ENCODE measurements around the gene COBL. TPM values are rescaled to one million over a fixed set of nuclear protein-coding genes. Genes with fewer than 3 reads are reported as not detected.

The COBL gene
- total RNA-seq, 1 experiment from 2014 or later: 52.3 TPM

DNA sequence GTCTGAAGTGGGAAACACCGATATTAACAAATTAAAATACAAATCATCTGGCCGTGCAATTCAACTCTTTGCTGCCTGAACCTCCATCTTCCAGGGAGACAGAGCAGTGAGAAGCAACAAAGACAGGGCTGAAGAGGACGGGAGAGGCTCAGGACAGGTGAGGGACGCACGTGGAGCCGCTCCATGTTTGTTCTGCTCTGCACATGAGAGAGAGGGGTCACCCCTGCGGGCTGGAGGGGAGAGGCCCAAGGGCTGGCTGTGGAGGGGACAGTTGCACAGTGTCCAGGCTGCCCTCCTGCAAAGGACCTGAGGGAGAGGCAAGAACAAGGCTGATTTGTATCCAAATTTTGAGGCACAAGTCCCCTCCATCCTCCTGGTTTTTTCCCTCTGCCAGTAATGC, 41.7 kb downstream of the COBL start:
- Histone ChIP-seq H3K79me2 (ENCODE audit: insufficient read depth, low read length) (peaks cover 9% of the 10 kb centered on the region; the same call in 1 of the 2 replicates), H2BK12ac (ENCODE audit: insufficient read length, low read depth, low read length) (no peak overlapping the region), H3K18ac (ENCODE audit: insufficient read length, low read depth, low read length) (no peak overlapping the region), H3K27me3 (ENCODE audit: insufficient read depth, low read length) (no peaks in the 10 kb centered on the region), H2BK5ac (ENCODE audit: insufficient read length, low read length) (no peak overlapping the region), H3K9me3 (ENCODE audit: control insufficient read depth, low read depth, low read length) (no peaks in the 10 kb centered on the region), H3K14ac (ENCODE audit: insufficient read depth, low read length) (no peak overlapping the region), H3K23ac (ENCODE audit: insufficient read length, low read depth, low read length) (no peak overlapping the region), H4K8ac (replicated peaks; ENCODE audit: insufficient read length, low read depth, low read length) (no peak overlapping the region), H2BK15ac (ENCODE audit: low read depth, low read length) (no peak overlapping the region), H2AK5ac (ENCODE audit: insufficient read length, low read length) (no peak overlapping the region), H4K20me1 (ENCODE audit: control insufficient read depth, insufficient read depth, insufficient read length) (no peaks in the 10 kb centered on the region), H3K56ac (ENCODE audit: insufficient read length, low read depth, low read length) (no peak overlapping the region), H3K4ac (ENCODE audit: low read depth, low read length) (no peak overlapping the region), H3T11ph (ENCODE audit: low read length) (no peak overlapping the region), H2AFZ (ENCODE audit: low read length) (no peak overlapping the region), H3K79me1 (ENCODE audit: insufficient read depth, low read depth, low read length, poor library complexity, severe bottlenecking) (peaks cover 3% of the 10 kb centered on the region), H3K4me1 (ENCODE audit: insufficient read depth, low read length) (peaks cover 5% of the 10 kb centered on the region; the same call in 1 of the 2 replicates), H2BK120ac (ENCODE audit: low read depth, low read length, poor library complexity, severe bottlenecking) (no peak overlapping the region), H3K27ac (ENCODE audit: insufficient read length, low read depth, low read length) (no peak overlapping the region), H3K4me2 (ENCODE audit: insufficient read depth, insufficient read length, low read length) (no peak overlapping the region), H4K5ac (ENCODE audit: insufficient read length, low read depth, low read length) (no peak overlapping the region), H3K23me2 (ENCODE audit: insufficient read length, low read depth, low read length, poor library complexity, severe bottlenecking) (no peaks in the 10 kb centered on the region), H3K9ac (ENCODE audit: extremely low read depth, insufficient read length, low read length) (no peak overlapping the region), H2BK20ac (ENCODE audit: low read depth, low read length, poor library complexity, severe bottlenecking) (no peak overlapping the region), H4K91ac (ENCODE audit: insufficient read length, low read depth, low read length) (no peak overlapping the region)
- Mint-ChIP-seq H3K4me3 (no peak overlapping the region), H3K4me1 (peaks cover 55 to 57% of the 10 kb centered on the region in 2 experiments), H3K36me3 (ENCODE audit: insufficient read depth in 1 of 3, low read depth in 3 of 3) (peaks cover 0 to 2% (median 0%) of the 10 kb centered on the region in 3 experiments; a peak in 1 of 7 replicates), H3K9me3 (no peaks in the 10 kb centered on the region), H3K27ac (peak overlapping the region in 2 of 3 experiments; percentile 41 to 45; a peak in 2 of 7 replicates), H3K27me3 (ENCODE audit: low read depth) (no peaks in the 10 kb centered on the region)
- TF ChIP-seq, protein P1, sequence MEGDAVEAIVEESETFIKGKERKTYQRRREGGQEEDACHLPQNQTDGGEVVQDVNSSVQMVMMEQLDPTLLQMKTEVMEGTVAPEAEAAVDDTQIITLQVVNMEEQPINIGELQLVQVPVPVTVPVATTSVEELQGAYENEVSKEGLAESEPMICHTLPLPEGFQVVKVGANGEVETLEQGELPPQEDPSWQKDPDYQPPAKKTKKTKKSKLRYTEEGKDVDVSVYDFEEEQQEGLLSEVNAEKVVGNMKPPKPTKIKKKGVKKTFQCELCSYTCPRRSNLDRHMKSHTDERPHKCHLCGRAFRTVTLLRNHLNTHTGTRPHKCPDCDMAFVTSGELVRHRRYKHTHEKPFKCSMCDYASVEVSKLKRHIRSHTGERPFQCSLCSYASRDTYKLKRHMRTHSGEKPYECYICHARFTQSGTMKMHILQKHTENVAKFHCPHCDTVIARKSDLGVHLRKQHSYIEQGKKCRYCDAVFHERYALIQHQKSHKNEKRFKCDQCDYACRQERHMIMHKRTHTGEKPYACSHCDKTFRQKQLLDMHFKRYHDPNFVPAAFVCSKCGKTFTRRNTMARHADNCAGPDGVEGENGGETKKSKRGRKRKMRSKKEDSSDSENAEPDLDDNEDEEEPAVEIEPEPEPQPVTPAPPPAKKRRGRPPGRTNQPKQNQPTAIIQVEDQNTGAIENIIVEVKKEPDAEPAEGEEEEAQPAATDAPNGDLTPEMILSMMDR (conservative IDR thresholded peaks at IDR 0.05): no peak
- no peak for DNase-seq
- no CpG with 5 or more reads among the region's 7 CpGs for WGBS (ENCODE audit: extremely low coverage, insufficient read length, low lambda C conversion rate)

Data from H9 (cell line).